MM.1S (cell line): ENCODE measurements around the gene CXCR2.

ENCODE experiments used
- DNase-seq: peaks from one replicate; pipeline ENCODE4 v3.0.0-alpha.2; 2015
- H2AFZ ChIP-seq: fragments of 300-600 bp; sonication (generic); 2 replicates; pipeline ENCODE4 v1.6.0; 2016; ENCODE audit warnings: antibody characterized with exemption, low read length
- H3F3A ChIP-seq: fragments of 300-600 bp; sonication (generic); 2 replicates; pipeline ENCODE4 v1.6.1; 2016; ENCODE audit warnings: mild to moderate bottlenecking, antibody characterized with exemption, low read length, moderate library complexity, mixed read lengths; ENCODE audit not compliant: insufficient read depth
- H3K27ac ChIP-seq: fragments of 300-600 bp; sonication (generic); 2 replicates; pipeline ENCODE4 v1.5.1; 2016; ENCODE audit warnings: mild to moderate bottlenecking, low read length
- H3K27me3 ChIP-seq: fragments of 300-600 bp; sonication (generic); replicated peaks from 2 replicates; pipeline ENCODE4 v1.6.0; 2016; ENCODE audit warnings: low read length; ENCODE audit not compliant: insufficient read depth
- H3K36me3 ChIP-seq: fragments of 300-600 bp; sonication (generic); replicated peaks from 2 replicates; pipeline ENCODE4 v1.6.1; 2016; ENCODE audit warnings: mild to moderate bottlenecking, low read length, mixed read lengths; ENCODE audit not compliant: insufficient read depth
- H3K4me1 ChIP-seq: fragments of 300-600 bp; sonication (generic); 2 replicates; pipeline ENCODE4 v1.6.1; 2016; ENCODE audit warnings: low read length, mixed read lengths
- H3K4me2 ChIP-seq: fragments of 300-600 bp; sonication (generic); 2 replicates; pipeline ENCODE4 v1.6.0; 2016; ENCODE audit warnings: low read depth, low read length
- H3K4me3 ChIP-seq: fragments of 300-600 bp; sonication (generic); 2 replicates; pipeline ENCODE4 v1.5.1; 2016; ENCODE audit warnings: low read length, mixed read lengths
- H3K79me2 ChIP-seq: fragments of 300-600 bp; sonication (generic); 2 replicates; pipeline ENCODE4 v1.6.1; 2016; ENCODE audit warnings: mixed run types, low read length, mixed read lengths
- H3K9ac ChIP-seq: fragments of 300-600 bp; sonication (generic); 2 replicates; pipeline ENCODE4 v1.6.1; 2016; ENCODE audit warnings: low read length, mixed read lengths
- H3K9me2 ChIP-seq: fragments of 300-600 bp; sonication (generic); replicated peaks from 2 replicates; pipeline ENCODE4 v1.6.1; 2016; ENCODE audit warnings: mild to moderate bottlenecking, low read length, mixed read lengths; ENCODE audit not compliant: insufficient read depth
- H3K9me3 ChIP-seq: fragments of 300-600 bp; sonication (generic); replicated peaks from 2 replicates; pipeline ENCODE4 v1.6.1; 2016; ENCODE audit warnings: mild to moderate bottlenecking, low read length, mixed read lengths; ENCODE audit not compliant: insufficient read depth
- H4K20me1 ChIP-seq: fragments of 300-600 bp; sonication (generic); 2 replicates; pipeline ENCODE4 v1.6.1; 2016; ENCODE audit warnings: mild to moderate bottlenecking, low read length, moderate library complexity, mixed read lengths; ENCODE audit not compliant: insufficient read depth
- CTCF ChIP-seq: fragments of 300-600 bp; sonication (generic); IDR thresholded peaks from 2 replicates; pipeline ENCODE4 v1.5.1; 2016; ENCODE audit warnings: antibody characterized with exemption, low read length, mixed read lengths
- EZH2 ChIP-seq: fragments of 300-600 bp; sonication (generic); optimal IDR thresholded peaks from 2 replicates; pipeline ENCODE3; 2017; ENCODE audit warnings: low read depth, mild to moderate bottlenecking, antibody characterized with exemption, low read length, mixed read lengths
- EZH2phosphoT487 ChIP-seq: fragments of 300-600 bp; sonication (generic); IDR thresholded peaks from 2 replicates; pipeline ENCODE4 v1.6.1; 2018; ENCODE audit warnings: antibody characterized with exemption, low read length

Gene CXCR2

GRCh38 chr2:218172845-218173244 is 47.0 kb downstream of the CXCR2 start:
- Histone ChIP-seq H2AFZ (no peak overlapping the region), H3K4me2 (no peak overlapping the region), H3K79me2 (no peaks in the 10 kb centered on the region)

GRCh38 chr2:218179782-218180181 is 54.0 kb downstream of the CXCR2 start:
- Histone ChIP-seq H3K27ac (no peak overlapping the region), H3K9me2 (no peaks in the 10 kb centered on the region), H3K27me3 (no peaks in the 10 kb centered on the region), H3K4me3 (no peak overlapping the region), H4K20me1 (no peaks in the 10 kb centered on the region), H3K79me2 (no peaks in the 10 kb centered on the region), H3K36me3 (no peaks in the 10 kb centered on the region), H3K4me1 (no peaks in the 10 kb centered on the region), H3K4me2 (no peak overlapping the region), H3K9me3 (no peaks in the 10 kb centered on the region), H3F3A (no peaks in the 10 kb centered on the region), H2AFZ (no peak overlapping the region), H3K9ac (no peak overlapping the region)
- DNase-seq: no peak
- TF ChIP-seq CTCF (no peak), EZH2 (no peak), EZH2phosphoT487 (no peak)

More at GRCh38 chr2:218172845-218173244, 47.0 kb downstream of the CXCR2 start:
- DNase-seq: no peak
- Histone ChIP-seq H3K9me3 (no peaks in the 10 kb centered on the region), H3K27me3 (no peaks in the 10 kb centered on the region), H3K36me3 (no peaks in the 10 kb centered on the region), H3K9ac (no peak overlapping the region), H3K4me1 (no peaks in the 10 kb centered on the region), H4K20me1 (no peaks in the 10 kb centered on the region), H3K27ac (no peak overlapping the region), H3K4me3 (no peak overlapping the region), H3K9me2 (no peaks in the 10 kb centered on the region), H3F3A (no peaks in the 10 kb centered on the region)
- TF ChIP-seq EZH2: no peak
- TF ChIP-seq CTCF: no peak
- no peak for TF ChIP-seq EZH2phosphoT487

- Histone ChIP-seq H3K27ac (no peak overlapping the region), H3K27me3 (no peaks in the 10 kb centered on the region), H3K36me3 (no peaks in the 10 kb centered on the region), H3K9me3 (no peaks in the 10 kb centered on the region), H3K4me3 (no peak overlapping the region), H3K79me2 (no peaks in the 10 kb centered on the region), H3K4me2 (no peak overlapping the region), H2AFZ (no peak overlapping the region), H3K9ac (no peak overlapping the region), H3K9me2 (no peaks in the 10 kb centered on the region), H3F3A (no peaks in the 10 kb centered on the region), H4K20me1 (no peaks in the 10 kb centered on the region), H3K4me1 (no peaks in the 10 kb centered on the region)
- no peak for DNase-seq
- TF ChIP-seq EZH2: no peak
- no peak for TF ChIP-seq CTCF
- TF ChIP-seq EZH2phosphoT487: no peak
Measured at GRCh38 chr2:218180467-218181114, 54.8 kb downstream of the CXCR2 start.
